GM12878 (cell line): ENCODE results near the gene SYNGR2.

Source experiments
- ASH2L ChIP-seq: fragments of 300-600, 200-600 bp; sonication (generic); IDR thresholded peaks from 2 replicates; pipeline ENCODE4 v1.6.1; 2017; ENCODE audit warnings: low read depth, mild to moderate bottlenecking, borderline replicate concordance
- CREM ChIP-seq: IDR thresholded peaks from 2 replicates; pipeline ENCODE4 v1.6.1; 2014; ENCODE audit warnings: antibody characterized with exemption, low read depth
- CTCF ChIP-seq, 3 experiments: IDR thresholded peaks in 2 of 3; conservative IDR thresholded peaks in 1 of 3; 2 replicates each; pipeline ENCODE4 v1.5.1; 2011; ENCODE audit warnings: low read depth in 3 of 3, low read length in 3 of 3, mild to moderate bottlenecking in 3 of 3, control low read depth in 2 of 3, moderate library complexity in 2 of 3, inconsistent platforms in 1 of 3, mixed read lengths in 1 of 3; ENCODE audit not compliant: control insufficient read depth in 2 of 3, insufficient read depth in 1 of 3; ENCODE audit errors: extremely low read depth in 1 of 3
- DPF2 ChIP-seq: fragments of 450-650 bp; IDR thresholded peaks from 2 replicates; pipeline ENCODE4 v1.6.1; 2017; ENCODE audit warnings: mild to moderate bottlenecking
- EZH2 ChIP-seq: IDR thresholded peaks from 2 replicates; pipeline ENCODE4 v1.6.1; 2012; ENCODE audit warnings: low read depth, mild to moderate bottlenecking, control low read depth, inconsistent platforms, low read length, borderline replicate concordance; ENCODE audit not compliant: control insufficient read depth
- JUNB ChIP-seq: IDR thresholded peaks from 2 replicates; pipeline ENCODE4 v1.6.1; 2016; ENCODE audit warnings: antibody characterized with exemption, mild to moderate bottlenecking
- MXI1 ChIP-seq: fragments of 150-350 bp; IDR thresholded peaks from 2 replicates; pipeline ENCODE4 v1.6.1; 2011; ENCODE audit warnings: low read depth, mild to moderate bottlenecking, inconsistent platforms, low read length, improper control_type of control experiment
- NRF1 ChIP-seq: conservative IDR thresholded peaks from 2 replicates; pipeline ENCODE4 v1.6.1; 2011; ENCODE audit warnings: mild to moderate bottlenecking, low read depth, low read length, improper control_type of control experiment
- POLR2AphosphoS5 ChIP-seq: IDR thresholded peaks from 2 replicates; pipeline ENCODE4 v1.6.1; 2011; ENCODE audit warnings: mild to moderate bottlenecking, low read length, inconsistent platforms

- TF ChIP-seq CTCF (IDR thresholded peaks at IDR 0.05 in 2 of 3, conservative IDR thresholded peaks at IDR 0.05 in 1 of 3; ENCODE audit: control insufficient read depth in 2 of 3, extremely low read depth in 1 of 3, insufficient read depth in 1 of 3, low read depth in 3 of 3, low read length in 3 of 3) (peak; percentile 76 to 78 (median 76)), MXI1 (peak; percentile 74), CREM (peak; percentile 48; the same call in 1 of the 2 replicates), POLR2AphosphoS5 (peak; percentile 57; the same call in 1 of the 2 replicates), EZH2 (no peak), ASH2L (no peak), NRF1 (no peak), DPF2 (peak; percentile 30; the same call in 1 of the 2 replicates), JUNB (no peak)
Measured at GRCh38 chr17:78133971-78134898, 34.1 kb upstream of the SYNGR2 start.
